Measurements from ENCODE around the gene TBC1D1.

The TBC1D1 gene

GRCh38 chr4:37896206-37896860, 5.4 kb downstream of the TBC1D1 start (continued):
- TF ChIP-seq KLF10 (tag by site-specific recombination; IDR thresholded peaks at IDR 0.05) (no peak), ZSCAN5A (tag by site-specific recombination; IDR thresholded peaks at IDR 0.05) (no peak), TCF7L2 (IDR thresholded peaks at IDR 0.05; ENCODE audit: borderline replicate concordance, low read depth, low read length) (no peak)

- Histone ChIP-seq H3K9me3 (ENCODE audit: control insufficient read depth, insufficient read depth, low read depth, low read length) (no peaks in the 10 kb centered on the region), H3K27ac (ENCODE audit: extremely low read depth, low read depth, low read length) (no peak overlapping the region), H3K4me1 (ENCODE audit: control insufficient read depth, insufficient read depth, low read length) (peaks cover 7% of the 10 kb centered on the region), H3K36me3 (ENCODE audit: control insufficient read depth in 2 of 2, insufficient read depth in 1 of 2, low read length in 2 of 2) (no peaks in the 10 kb centered on the region), H3K4me3 (ENCODE audit: low read depth, low read length) (no peak overlapping the region)
- TF ChIP-seq REST (tag by site-specific recombination; IDR thresholded peaks at IDR 0.05) (peak; percentile 70; the same call in 1 of the 2 replicates), INSM2 (tag by site-specific recombination; IDR thresholded peaks at IDR 0.05) (no peak)
- CTCF ChIA-PET: no interaction called here
- POLR2A ChIA-PET: no interaction called here
Observed at GRCh38 chr4:37902212-37902611, 11.3 kb downstream of the TBC1D1 start.

- no peak overlapping the region for H3K4me3 ChIP-seq (ENCODE audit: low read depth, low read length)
- ChIA-PET POLR2A (no interaction called here), CTCF (interaction anchor here (1.0 kb wide), 1 partner anchor 59 kb away, joined by 3 read pairs; no protein-coding TSS in a partner anchor)
- TF ChIP-seq TRIM28 (IDR thresholded peaks at IDR 0.05; ENCODE audit: borderline replicate concordance, low read length) (0 out of 2 replicates have a peak, but pooled peaks have one; percentile 11), SCRT2 (tag by site-specific recombination; IDR thresholded peaks at IDR 0.05) (peak; percentile 58), ZSCAN4 (tag by site-specific recombination; IDR thresholded peaks at IDR 0.05) (no peak)
- H3K27ac ChIP-seq (ENCODE audit: extremely low read depth, low read depth, low read length): no peak overlapping the region
- H3K36me3 ChIP-seq (ENCODE audit: control insufficient read depth in 2 of 2, insufficient read depth in 1 of 2, low read length in 2 of 2): no peaks in the 10 kb centered on the region
- peaks cover 7% of the 10 kb centered on the region for H3K4me1 ChIP-seq (ENCODE audit: control insufficient read depth, insufficient read depth, low read length)
- H3K9me3 ChIP-seq (ENCODE audit: control insufficient read depth, insufficient read depth, low read depth, low read length): no peaks in the 10 kb centered on the region
Observed at GRCh38 chr4:37902738-37903693, 12.1 kb downstream of the TBC1D1 start.

- Histone ChIP-seq H3K4me3 (ENCODE audit: low read depth, low read length) (no peak overlapping the region), H3K36me3 (ENCODE audit: control insufficient read depth in 2 of 2, insufficient read depth in 1 of 2, low read length in 2 of 2) (no peaks in the 10 kb centered on the region), H3K27ac (ENCODE audit: extremely low read depth, low read depth, low read length) (no peak overlapping the region), H3K4me1 (ENCODE audit: control insufficient read depth, insufficient read depth, low read length) (peaks cover 7% of the 10 kb centered on the region), H3K9me3 (ENCODE audit: control insufficient read depth, insufficient read depth, low read depth, low read length) (no peaks in the 10 kb centered on the region)
- POLR2A ChIA-PET: no interaction called here
- CTCF ChIA-PET: interaction anchor here (1.0 kb wide), 1 partner anchor 60 kb away, joined by 3 read pairs; no protein-coding TSS in a partner anchor
- no peak for TF ChIP-seq PBX3 (CRISPR knock-in tag; IDR thresholded peaks at IDR 0.05)
- TF ChIP-seq ZNF843 (tag by site-specific recombination; IDR thresholded peaks at IDR 0.05): peak; percentile 70
- peak; percentile 83 for TF ChIP-seq ZSCAN30 (tag by site-specific recombination; IDR thresholded peaks at IDR 0.05)
- TF ChIP-seq REST (tag by site-specific recombination; IDR thresholded peaks at IDR 0.05): no peak
Observed at GRCh38 chr4:37903901-37904300, 13.0 kb downstream of the TBC1D1 start.
